ENCODE data around the gene DACH1. TPM values are rescaled to one million over a fixed set of nuclear protein-coding genes. Genes with fewer than 3 reads are reported as not detected.

The DACH1 gene
- polyA plus RNA-seq, 3 donors: 0.03 to 0.69 (median 0.26) TPM

- Histone ChIP-seq H3K27me3 (ENCODE audit: control insufficient read depth in 2 of 2, insufficient read depth in 2 of 2, low read length in 2 of 2) (no peaks in the 10 kb centered on the region), H3K4me3 (replicated peaks in 1 of 3; ENCODE audit: low read depth in 2 of 3, low read length in 3 of 3) (no peak overlapping the region), H3K9ac (ENCODE audit: insufficient read depth, low read length, poor library complexity, severe bottlenecking) (no peak overlapping the region), H4K20me1 (ENCODE audit: insufficient read depth, low read length) (no peaks in the 10 kb centered on the region), H3K79me2 (ENCODE audit: insufficient read depth, low read length) (no peaks in the 10 kb centered on the region), H3K4me2 (replicated peaks; ENCODE audit: extremely low read depth, low read length, poor library complexity, severe bottlenecking) (no peak overlapping the region), H3K4me1 (ENCODE audit: control insufficient read depth in 1 of 2, insufficient read depth in 2 of 2, low read length in 2 of 2) (peaks cover 4 to 7% of the 10 kb centered on the region in 2 donors), H3K27ac (ENCODE audit: low read depth in 1 of 2, low read length in 2 of 2) (no peak overlapping the region), H2AFZ (ENCODE audit: insufficient read depth, low read depth, low read length, poor library complexity, severe bottlenecking) (no peak overlapping the region), H3K9me3 (replicated peaks in 1 of 2; ENCODE audit: control insufficient read depth in 1 of 2, insufficient read depth in 1 of 2, low read length in 2 of 2) (no peaks in the 10 kb centered on the region), H3K36me3 (replicated peaks in 1 of 2; ENCODE audit: control insufficient read depth in 1 of 2, insufficient read depth in 2 of 2, low read length in 2 of 2) (no peaks in the 10 kb centered on the region)
- DNase-seq: no peak
- intact Hi-C loops (cut with micrococcal nuclease): no loop called here
- Mint-ChIP-seq H3K27me3 (ENCODE audit: low read depth in 3 of 3) (peaks cover 0 to 2% (median 0%) of the 10 kb centered on the region in 3 donors), H3K4me3 (no peak overlapping the region), H3K4me1 (peaks cover 10% of the 10 kb centered on the region), H3K9me3 (peaks cover 0 to 1% (median 0%) of the 10 kb centered on the region in 7 donors), H3K27ac (no peak overlapping the region), H3K36me3 (no peaks in the 10 kb centered on the region)
- 100% methylated on average over 1 of the region's 11 CpGs for WGBS (ENCODE audit: insufficient coverage)
- TF ChIP-seq CTCF (IDR thresholded peaks at IDR 0.05): no peak
These were observed 245.6 kb downstream of the DACH1 start for GRCh38 chr13:71621174-71622124.

GRCh38 chr13:71619096-71619495 lies 247.9 kb downstream of the DACH1 start:
- no peaks in the 10 kb centered on the region for H3K9me3 ChIP-seq (replicated peaks in 1 of 2; ENCODE audit: control insufficient read depth in 1 of 2, insufficient read depth in 1 of 2, low read length in 2 of 2)
- no peak for TF ChIP-seq CTCF (IDR thresholded peaks at IDR 0.05)
- no peaks in the 10 kb centered on the region for H3K36me3 Mint-ChIP-seq
- no peak overlapping the region for H3K4me2 ChIP-seq (replicated peaks; ENCODE audit: extremely low read depth, low read length, poor library complexity, severe bottlenecking)
- intact Hi-C loops (cut with micrococcal nuclease): no loop called here
- no peak overlapping the region for H3K27ac Mint-ChIP-seq
- no peaks in the 10 kb centered on the region for H3K36me3 ChIP-seq (replicated peaks in 1 of 2; ENCODE audit: control insufficient read depth in 1 of 2, insufficient read depth in 2 of 2, low read length in 2 of 2)
- peaks cover 10 to 17% of the 10 kb centered on the region in 2 donors for H3K4me1 ChIP-seq (ENCODE audit: control insufficient read depth in 1 of 2, insufficient read depth in 2 of 2, low read length in 2 of 2)
- peaks cover 26% of the 10 kb centered on the region for H3K4me1 Mint-ChIP-seq
- H3K4me3 ChIP-seq (replicated peaks in 1 of 3; ENCODE audit: low read depth in 2 of 3, low read length in 3 of 3): no peak overlapping the region
- no peaks in the 10 kb centered on the region for H4K20me1 ChIP-seq (ENCODE audit: insufficient read depth, low read length)
- H3K27me3 Mint-ChIP-seq (ENCODE audit: low read depth in 3 of 3): no peaks in the 10 kb centered on the region
- no peak overlapping the region for H3K27ac ChIP-seq (ENCODE audit: low read depth in 1 of 2, low read length in 2 of 2)
- H3K27me3 ChIP-seq (ENCODE audit: control insufficient read depth in 2 of 2, insufficient read depth in 2 of 2, low read length in 2 of 2): no peaks in the 10 kb centered on the region
- peaks cover 0 to 2% (median 0%) of the 10 kb centered on the region in 7 donors for H3K9me3 Mint-ChIP-seq
- H3K9ac ChIP-seq (ENCODE audit: insufficient read depth, low read length, poor library complexity, severe bottlenecking): no peak overlapping the region
- H3K4me3 Mint-ChIP-seq: no peak overlapping the region
- H2AFZ ChIP-seq (ENCODE audit: insufficient read depth, low read depth, low read length, poor library complexity, severe bottlenecking): no peak overlapping the region
- no peaks in the 10 kb centered on the region for H3K79me2 ChIP-seq (ENCODE audit: insufficient read depth, low read length)
- no peak for DNase-seq

Data from CD14-positive monocyte (primary cell).